Stimulated activated CD4-positive, alpha-beta T cell treated with anti-CD3 and anti-CD28 coated beads, Interleukin-1b, Interleukin-23, amount 100 ng/mL, for 24 hours (primary cell): Measurements from ENCODE around the gene IQCN.

Experiments
- DNase-seq, 4 experiments: peaks; one replicate each; pipeline ENCODE4 v3.0.0-alpha.2; 2020; ENCODE audit warnings: low read depth in 4 of 4, low spot score in 1 of 4

The IQCN gene

DNA sequence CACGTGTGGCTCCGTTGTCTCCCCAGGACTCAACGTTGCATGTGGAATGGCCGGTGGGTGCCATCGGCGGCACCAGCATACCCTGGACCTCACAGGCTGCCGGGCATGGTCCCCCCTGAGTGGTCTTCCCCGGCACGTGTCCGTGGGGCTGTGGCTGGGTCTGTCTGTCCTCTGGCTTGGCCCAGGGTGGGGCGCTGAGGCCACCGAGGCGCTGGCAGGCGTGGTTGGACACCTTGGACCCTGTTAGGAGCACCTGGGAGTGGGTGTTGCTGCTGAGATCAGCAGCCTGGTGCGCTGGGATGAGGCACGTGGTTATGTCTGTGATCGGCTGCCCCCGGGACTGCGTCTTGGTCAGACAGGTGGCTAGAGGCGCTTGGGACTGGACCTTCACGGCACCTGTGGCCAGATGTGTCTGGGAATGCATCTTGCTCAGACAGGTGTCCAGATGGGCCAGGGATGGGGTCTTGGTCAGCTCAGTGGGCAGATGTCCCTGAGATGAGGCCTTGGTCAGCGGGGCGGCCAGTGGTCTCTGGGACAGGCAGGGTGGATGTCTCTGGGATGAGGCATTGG, 9.2 kb downstream of the IQCN start:
- no peak for DNase-seq

DNA sequence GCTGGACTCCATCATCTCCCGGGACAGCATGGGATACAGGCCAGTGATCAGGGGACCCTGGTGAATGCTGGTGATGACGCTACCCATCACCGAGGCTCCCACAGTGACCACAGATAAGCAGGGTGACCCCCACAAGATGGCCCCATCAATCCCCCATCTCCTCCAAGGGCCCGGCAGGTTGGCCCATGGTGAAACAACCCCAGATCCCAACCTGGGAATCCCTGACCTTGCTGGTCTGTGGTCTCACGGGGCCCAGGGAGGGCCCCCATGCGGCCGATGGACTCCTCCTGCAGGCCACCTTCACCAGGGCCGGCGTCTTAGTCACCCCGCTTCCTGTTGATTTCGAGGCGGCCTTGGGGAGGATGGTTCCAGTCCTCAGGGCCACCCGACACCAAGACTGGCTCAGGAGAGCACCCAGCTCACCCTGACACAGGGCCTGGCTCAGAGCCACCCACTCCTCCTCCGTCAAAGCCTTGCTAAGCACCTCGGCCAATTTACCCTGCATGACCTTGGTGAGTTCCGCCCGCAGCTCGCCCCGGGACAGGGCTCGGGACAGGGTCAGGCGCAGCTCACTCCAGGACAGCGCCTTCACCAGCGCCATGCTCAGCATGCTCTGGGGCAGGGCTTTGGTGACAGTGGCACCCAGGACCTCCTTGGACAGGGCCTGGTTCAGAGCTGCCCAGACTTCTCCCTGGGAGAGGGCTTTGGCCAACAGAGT, 10.0 kb downstream of the IQCN start:
- no peak for DNase-seq

DNA sequence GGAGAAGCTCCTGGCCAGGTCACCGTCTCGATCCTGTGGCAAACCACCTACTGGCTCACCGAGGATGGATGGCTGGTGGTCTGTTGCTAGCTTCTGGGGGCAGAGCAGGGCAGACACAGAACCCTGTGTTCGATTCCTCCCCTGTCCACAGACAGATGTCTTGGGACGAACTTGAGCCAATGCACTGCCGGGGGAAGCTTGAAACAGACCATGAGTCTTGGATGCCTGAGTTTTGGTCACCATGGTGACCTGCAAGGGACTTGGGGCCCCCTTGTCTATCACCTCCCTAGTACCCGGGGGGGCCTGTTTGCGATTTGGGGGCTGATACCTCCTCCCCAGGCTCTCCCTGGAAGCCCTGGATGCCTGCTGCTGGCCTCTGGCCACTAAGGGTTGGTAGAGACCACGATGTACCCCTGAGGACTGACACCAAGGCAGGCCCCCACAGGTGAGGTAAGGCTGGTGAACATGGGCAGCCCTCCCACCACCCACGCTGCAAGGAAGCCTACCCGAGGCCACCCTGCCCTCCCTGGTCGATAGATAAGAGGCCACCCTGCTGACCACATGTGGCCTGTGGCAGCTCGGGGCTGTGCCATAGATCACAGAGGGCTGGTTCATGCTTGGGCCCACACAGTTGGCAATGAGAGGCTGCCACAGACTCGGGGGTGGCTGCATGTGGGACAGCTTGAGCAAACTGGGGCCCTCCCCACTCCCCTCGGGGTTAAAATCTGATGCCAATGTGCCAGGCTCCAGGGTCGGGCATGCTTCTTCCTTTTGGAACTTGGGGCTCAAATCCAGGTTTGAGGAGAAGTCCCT, 10.7 kb downstream of the IQCN start:
- no peak for DNase-seq

DNA sequence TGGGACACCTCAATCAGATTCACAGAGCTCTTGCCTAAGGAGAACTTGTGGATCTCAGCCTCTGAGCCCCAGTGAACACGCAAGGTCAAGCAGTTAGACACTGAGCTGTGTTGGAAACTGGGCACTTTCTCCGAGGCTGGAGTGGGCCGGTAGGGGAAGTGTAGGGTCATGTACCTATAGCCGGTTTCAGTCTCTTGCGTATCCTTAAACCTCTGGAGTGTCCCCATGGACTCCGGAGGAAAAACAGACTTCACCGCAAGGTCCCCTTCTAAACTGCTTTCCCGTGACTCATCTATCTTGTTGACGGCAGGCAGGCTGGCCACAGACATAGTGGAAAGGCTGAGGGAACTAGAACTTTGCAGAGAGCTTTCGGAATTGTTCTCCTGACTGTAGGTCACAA, 11.3 kb downstream of the IQCN start:
- no peak for DNase-seq

DNA sequence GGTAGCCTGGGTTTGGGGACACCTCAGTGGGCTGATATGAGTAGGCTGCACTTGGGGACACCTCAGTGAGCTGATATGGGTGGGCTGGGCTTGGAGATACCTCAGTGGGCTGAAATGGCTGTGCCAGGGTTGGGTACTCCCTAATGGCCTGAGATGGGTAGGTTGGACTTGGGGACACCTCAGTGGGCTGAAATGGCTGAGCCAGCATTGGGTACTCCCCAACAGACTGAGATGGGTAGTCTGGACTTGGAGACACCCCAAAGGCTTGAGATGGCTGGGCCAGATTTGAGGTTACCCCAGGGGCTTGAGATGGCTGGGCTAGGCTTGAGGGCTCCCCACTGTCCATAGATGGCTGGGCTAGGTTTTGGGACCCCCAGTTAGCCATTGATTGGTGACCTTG, 12.1 kb downstream of the IQCN start:
- no peak for DNase-seq

DNA sequence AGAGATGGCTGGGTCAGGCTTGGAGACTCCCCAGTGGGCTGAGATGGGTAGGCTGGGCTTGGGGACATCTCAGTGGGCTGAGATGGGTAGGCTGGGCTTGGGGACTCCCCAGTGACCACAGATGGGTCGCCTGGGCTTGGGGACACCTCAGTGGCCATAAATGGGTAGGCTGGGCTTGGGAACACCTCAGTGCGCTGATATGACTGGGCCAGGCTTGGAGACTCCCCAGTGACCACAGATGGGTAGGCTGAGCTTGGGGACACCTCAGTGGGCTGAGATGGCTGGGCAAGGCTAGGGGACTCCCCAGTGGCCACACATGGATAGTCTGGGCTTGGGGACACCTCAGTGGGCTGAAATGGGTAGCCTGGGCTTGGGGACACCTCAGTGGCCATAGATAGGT, 12.8 kb downstream of the IQCN start:
- DNase-seq: no peak

DNA sequence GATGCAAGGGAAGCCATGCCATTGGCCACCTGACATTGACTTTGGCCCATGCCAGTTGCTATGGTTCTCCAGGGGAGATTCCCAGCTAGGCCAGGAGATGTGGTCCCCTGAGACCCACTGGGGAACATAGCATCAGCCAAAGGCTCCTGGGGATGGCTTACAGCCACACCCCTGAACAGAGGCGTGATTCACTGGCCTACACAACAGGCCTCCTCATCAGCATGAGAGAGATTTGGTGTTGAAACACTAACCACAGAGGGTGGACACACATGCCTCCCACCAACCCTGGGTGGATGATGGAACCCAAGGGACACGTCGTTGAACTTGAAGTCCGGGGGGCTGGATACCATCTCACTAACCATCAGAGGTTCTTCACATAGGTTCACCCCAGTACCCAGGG, 14.4 kb downstream of the IQCN start:
- DNase-seq: no peak

DNA sequence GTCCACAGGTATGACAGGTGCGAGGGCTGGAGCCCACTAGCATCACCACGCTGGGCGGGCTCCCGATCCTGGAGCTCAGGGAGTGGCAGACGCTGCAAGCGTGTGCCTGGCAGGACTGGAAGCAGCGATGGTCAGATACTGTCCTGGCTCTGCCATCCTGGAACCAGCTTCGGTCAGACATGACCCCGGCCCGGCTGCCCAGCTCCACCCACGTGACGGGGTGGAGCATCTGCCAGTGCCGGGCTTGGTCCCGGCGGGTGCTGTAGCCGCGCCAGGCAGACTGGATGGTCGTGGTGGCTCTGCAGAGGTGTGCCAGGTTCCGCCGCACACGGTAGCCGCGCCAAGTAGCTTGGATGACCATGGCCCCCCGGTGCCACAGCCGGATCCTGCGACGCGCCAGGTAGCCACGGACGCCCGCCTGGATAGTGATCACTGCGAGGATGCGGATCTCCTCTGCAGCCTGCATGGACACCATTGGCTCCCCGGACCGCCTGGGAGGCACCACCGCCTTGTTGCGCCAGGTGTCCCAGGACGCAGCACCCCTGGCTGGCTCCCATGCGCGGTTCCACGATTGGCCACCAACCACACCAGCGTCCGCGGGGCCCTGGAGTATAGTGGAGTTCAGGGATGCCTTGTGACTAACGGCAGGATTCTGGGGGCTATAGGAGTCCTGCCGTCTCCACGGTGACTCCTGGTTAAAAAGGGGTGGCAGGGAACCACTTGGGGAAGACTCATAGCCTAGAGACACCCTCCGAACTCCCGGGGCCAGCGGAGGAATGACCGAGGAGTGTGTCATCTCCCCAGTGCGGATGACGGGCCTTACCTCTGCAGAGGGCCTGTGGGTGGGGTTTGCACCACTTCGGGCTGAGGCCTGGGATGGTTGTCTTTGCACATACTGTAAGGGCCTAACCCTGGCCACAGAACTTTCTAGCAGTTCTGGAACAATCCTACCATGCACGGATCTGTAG, 16.5 kb downstream of the IQCN start:
- no peak for DNase-seq

DNA sequence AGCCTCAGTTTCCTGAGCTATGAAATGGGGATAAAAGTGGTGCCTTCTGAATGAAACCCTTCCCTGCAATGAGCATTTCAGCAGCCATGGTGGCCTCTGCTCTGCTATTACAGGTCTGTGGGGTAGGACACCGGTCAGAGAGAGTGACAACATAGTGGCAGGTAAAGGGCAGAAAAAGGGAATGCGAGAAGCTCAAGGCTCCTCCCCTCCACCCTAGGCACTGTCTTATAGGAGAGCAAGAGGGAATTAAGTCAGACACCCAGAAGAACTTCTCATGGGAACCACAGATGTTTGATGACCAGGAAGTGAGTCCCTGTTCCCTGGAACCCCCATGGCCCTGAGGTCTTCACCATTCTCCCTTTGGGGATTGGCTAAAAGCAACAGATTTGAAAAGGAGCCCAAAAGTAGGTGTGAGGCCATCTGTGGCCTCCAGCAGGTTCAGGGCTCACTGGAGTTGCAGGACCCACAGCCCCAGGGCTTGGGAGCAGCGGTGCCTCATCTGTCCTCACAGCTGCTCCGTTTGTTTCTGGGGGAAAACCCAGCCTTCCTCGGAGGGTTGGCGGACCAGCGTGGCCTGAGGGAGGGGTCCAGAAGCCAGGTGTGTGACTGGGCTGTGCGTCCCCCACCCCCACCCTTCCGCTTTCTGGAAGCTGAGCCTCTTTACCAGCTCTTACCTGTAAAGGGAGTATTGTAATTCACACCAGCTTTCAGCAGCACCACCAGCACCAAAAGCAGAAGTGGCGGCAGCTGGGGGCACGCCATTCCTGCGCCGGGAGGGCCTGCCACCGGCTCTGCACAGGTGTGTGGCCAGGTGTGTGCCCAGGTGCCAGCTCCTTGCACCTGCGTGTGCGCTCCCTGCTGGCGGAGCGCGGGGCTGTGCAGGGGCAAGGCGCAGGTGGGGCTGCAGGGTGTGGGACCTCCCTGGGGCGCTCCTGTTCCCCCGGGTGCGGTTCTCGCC, 19.4 kb downstream of the IQCN start:
- DNase-seq: no peak

DNA sequence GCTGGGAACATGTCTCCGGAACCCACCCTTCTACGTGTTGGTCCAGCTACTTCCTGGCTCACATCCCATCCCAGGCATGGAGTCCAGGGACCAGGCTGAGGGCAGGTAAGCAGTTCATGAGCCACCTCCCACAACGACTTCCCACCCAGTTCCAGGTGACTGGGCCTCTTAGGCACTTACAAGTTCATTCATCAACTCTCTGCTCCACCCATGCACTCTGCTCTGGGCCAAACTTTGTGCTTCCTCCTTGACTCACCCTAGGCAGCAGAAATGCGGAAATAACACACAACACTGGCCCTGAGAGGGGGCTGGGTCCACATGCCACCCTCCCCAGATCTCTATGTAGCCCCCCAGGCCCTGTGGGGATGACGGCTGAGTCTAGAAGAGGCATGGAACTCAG, 20.5 kb downstream of the IQCN start:
- DNase-seq: no peak

DNA sequence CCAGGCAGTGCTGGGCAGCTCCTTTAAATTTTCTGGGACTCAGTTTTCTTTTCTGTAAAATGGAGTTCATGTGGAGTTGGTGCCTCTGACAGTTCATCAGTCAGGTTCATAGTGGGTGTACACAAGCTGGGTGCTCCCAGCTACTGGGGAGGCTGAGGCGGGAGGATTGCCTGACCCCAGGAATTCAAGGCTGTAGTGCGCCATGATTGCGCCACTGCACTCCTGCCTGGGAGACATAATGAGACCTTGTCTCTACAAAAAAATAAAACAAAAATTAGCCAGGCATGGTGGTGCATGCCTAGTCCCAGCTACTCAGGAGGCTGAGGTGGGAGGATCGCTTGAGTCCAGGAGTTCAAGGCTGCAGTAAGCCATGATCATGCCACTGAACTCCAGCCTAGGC, 21.1 kb downstream of the IQCN start:
- DNase-seq: no peak

DNA sequence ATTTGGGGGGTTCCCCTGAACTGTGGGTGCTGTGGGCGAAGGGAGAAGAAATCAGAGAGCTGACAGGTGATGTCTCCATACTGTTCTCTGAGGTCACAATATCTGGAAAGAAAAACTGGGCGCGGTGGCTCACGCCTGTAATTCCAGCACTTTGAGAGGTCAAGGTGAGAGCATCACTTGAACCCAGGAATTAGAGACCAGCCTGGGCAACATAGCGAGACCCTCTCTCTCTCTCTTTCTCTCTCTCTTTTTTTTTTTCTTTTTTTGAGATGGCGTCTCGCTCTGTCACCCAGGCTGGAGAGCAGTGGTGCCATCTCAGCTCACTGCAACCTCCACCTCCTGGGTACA, 21.9 kb downstream of the IQCN start:
- DNase-seq: no peak

DNA sequence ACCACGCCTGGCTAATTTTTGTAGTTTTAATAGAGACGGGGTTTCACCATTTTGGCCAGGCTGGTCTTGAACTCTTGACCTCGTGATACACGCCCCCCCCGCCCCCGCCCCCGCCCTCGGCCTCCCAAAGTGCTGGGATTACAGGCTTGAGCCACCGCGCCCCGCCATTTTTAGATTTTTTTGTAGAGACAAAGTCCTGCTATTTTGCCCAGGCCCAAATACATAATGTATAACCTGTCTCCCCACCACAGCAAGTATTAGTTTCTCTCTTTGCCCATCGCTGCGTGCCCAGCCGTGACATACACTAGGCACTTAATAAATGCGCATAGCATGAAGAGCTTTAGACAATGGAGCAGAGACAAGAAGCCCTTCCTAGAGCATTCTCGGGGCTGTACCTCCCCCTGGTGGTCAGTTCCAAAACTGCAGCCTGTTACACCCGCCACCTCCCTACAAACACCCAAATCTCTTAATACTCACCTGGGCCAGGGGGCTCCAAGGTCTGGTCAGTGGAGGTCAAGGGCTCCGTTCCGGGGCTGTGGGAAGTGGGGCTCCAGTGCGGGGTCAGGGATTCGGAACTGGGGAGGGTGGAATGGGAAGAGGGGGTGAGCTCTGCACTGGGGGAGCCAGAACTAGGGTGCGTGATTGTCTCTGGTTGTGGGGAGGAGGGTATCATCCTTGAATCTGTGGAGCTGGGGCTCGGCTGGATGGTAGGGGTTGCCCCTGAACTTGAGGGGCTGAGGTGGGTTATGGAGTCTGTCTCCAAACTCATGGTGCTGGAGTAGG, 22.5 kb downstream of the IQCN start:
- DNase-seq: peak; percentile 64 to 83 (median 69)

DNA sequence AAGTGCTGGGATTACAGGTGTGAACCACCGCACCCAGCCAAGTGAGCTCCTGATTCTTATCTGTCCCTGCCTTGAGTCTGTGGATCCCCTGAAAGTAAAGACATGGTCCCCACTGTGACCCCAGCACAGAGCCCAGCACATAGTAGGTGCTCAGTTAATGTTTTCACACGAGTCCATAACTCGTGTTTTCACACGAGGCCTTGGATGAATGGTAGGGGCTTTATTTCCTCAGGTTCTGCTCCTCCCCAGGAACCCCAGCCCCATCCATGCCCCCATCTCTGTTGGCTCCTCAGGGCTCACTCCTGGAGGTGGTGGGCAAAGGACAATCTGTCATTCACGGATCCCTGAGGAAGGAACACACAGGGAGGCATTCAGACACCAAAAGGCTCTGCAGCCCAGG, 24.4 kb downstream of the IQCN start:
- DNase-seq: no peak

DNA sequence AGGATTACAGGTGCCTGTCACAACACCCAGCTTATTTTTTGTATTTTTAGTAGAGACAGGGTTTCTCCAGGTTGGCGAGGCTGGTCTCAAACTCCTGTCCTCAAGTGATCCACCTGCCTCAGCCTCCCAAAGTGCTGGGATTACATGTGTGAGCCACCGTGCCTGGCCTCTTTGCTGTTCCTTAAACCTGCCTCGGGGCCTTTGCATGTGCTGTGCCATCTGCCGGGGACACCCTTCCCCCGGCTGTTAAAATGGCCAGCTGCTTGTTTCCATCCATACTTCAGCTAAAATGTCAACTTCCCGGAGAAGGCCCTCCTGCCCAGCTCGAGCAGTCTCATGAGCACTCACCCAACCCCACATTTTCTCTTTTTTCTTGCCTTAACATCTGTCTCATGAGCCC, 29.0 kb downstream of the IQCN start:
- no peak for DNase-seq

DNA sequence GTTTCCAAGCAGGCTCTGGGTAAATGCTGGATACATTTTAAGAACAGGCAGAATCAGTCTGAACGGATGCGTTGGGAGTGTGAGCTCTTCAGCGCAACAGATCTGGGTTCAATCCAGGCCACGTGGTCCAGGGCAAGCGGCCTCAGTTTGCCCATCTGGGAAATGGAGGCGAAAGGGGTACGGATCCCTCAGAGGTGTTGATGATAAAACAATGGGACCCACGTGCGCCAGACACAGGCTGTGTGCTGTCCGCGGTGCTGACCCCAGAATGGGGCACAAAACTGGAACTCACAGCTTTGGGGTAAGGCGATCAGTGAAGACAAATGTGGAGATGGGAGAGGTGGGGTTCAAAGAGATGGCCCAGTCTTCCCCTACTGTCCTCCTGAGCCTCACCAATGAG, 34.9 kb downstream of the IQCN start:
- no peak for DNase-seq

DNA sequence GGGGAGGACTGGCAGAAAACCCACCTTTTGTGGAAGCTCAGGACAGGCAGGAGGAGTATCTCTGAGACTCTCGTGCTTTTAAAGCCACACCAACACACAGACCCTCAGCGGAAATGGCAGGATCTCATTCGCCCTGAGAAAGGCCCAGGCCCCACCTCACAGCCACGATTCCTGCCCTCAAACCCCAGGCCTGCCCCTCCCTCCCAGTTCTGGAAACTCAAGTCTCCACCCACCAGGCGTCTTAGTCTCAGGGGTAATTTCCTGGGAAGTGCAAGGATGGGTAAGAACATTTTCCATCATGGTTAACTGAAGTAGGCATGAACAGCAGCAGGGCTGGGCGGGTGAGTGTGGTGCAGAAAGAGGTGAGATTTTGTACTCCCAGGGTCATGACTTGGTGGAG, 40.1 kb downstream of the IQCN start:
- DNase-seq: no peak

DNA sequence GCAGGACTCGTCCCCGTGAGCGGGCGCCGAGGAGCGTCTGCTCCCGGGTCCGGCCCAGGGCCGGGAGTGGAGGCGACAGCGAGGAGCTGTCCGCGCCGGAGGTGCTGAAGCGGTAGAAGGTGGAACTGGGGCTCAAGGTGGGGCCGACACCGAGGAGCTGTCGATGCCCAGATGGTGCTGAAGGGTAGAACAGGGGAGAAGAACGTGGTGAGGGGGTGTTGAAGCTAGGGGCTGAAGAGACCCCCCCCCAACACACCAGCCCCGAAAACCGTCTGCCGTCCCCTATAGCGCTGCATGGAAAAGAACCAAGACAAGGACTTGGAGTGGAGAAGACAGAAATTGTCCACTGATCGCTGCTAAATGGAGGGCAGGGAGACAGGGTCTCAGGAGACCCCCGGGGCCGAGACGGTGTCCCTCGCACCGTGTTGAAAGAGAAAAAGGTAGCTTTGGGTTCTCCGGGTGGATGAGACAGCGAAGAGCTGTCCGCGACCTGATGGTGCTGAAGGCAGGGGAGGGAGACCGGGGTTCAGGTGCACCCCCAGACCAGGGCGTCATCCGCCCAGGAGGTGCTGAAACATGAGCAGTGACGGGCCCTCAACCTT, 40.9 kb downstream of the IQCN start:
- DNase-seq: peak in 2 of 4 experiments; percentile 19 to 24
